Upper lobe of left lung (tissue), 6 donors: Measurements from ENCODE around the gene DHCR24. TPM values are rescaled to one million over a fixed set of nuclear protein-coding genes. Genes with fewer than 3 reads are reported as not detected.

Source experiments
- ATAC-seq, 2 donors: fragments of 200-7000 bp; cut with Tn5 transposase; one replicate each; pipeline ENCODE4 v1.9.1; 2022; ENCODE audit warnings: mild to moderate bottlenecking in 2 of 2, moderate library complexity in 2 of 2; ENCODE audit not compliant: low FRiP score in 2 of 2
- DNase-seq, 2 donors: peaks; one replicate each; pipeline ENCODE4 v3.0.0-alpha.2; 2019 to 2020
- H3K27ac ChIP-seq, 4 donors: fragments of 200-600 bp; sonication (generic); one replicate each; pipeline ENCODE4 v1.5.1; 2016 to 2019
- H3K27me3 ChIP-seq, 4 donors: fragments of 200-600 bp; sonication (generic); one replicate each; pipeline ENCODE4 v1.5.1; 2017 to 2019
- H3K36me3 ChIP-seq, 4 donors: fragments of 200-600 bp; sonication (generic); one replicate each; pipeline ENCODE4 v1.5.1; 2016 to 2019
- H3K4me1 ChIP-seq, 4 donors: fragments of 200-600 bp; sonication (generic); one replicate each; pipeline ENCODE4 v1.5.1; 2018 to 2019
- H3K4me3 ChIP-seq, 4 donors: fragments of 200-600 bp; sonication (generic); one replicate each; pipeline ENCODE4 v1.5.1; 2017 to 2019; ENCODE audit warnings: mild to moderate bottlenecking in 2 of 4, moderate library complexity in 1 of 4
- H3K9me3 ChIP-seq, 4 donors: fragments of 200-600 bp; sonication (generic); one replicate each; pipeline ENCODE4 v1.5.1; 2018 to 2019
- CTCF ChIP-seq, 6 experiments: fragments of 450-650 bp in 4 of 6; fragments of 200-600 bp in 2 of 6; sonication (generic) in 2 of 6; IDR thresholded peaks; one replicate each; pipeline ENCODE4 v1.5.1; 2016 to 2019; ENCODE audit warnings: antibody characterized with exemption in 6 of 6
- EP300 ChIP-seq, 4 donors: sonication (generic); formaldehyde crosslinking; IDR thresholded peaks; one replicate each; pipeline ENCODE4 v1.5.1; 2017; ENCODE audit warnings: antibody characterized with exemption in 4 of 4, control low read depth in 2 of 4
- POLR2A ChIP-seq, 4 donors: fragments of 450-650 bp; IDR thresholded peaks; one replicate each; pipeline ENCODE4 v1.5.1; 2016 to 2017; ENCODE audit warnings: antibody characterized with exemption in 4 of 4, mild to moderate bottlenecking in 2 of 4
- POLR2AphosphoS5 ChIP-seq, 2 donors: sonication (generic); formaldehyde crosslinking; IDR thresholded peaks; one replicate each; pipeline ENCODE4 v1.5.1; 2017; ENCODE audit warnings: antibody characterized with exemption in 2 of 2
- WGBS, 2 donors: methylation state at CpG; one replicate each; pipeline ENCODE4 v1.1.5; 2017 to 2018; 5-methylcytosine and 5-hydroxymethylcytosine counted together
- total RNA-seq, 6 donors: library from RNA; depleted of rRNA in 4 of 6; stranded (reverse); fragments of >200 nt in 4 of 6; gene quantifications; one replicate each; pipeline versions ENCODE4 v1.1.0 to v1.2.1, GENCODE V29; 2016 to 2021
- donor health status: DM: no; HTN: no; CAD: no; lungs with moderate emphysema.
- donor health status: DM: no; HTN: yes; CAD: no; lungs with severe emphysema.

DHCR24 gene
- total RNA-seq, 6 donors from 2014 or later = 188 to 863 (median 555) TPM

- DNase-seq = peak in 1 of 2 donors; percentile 11
- 88 to 94% methylated on average over 4 to 5 of the region's 5 CpGs for WGBS, 2 donors
- H3K27ac ChIP-seq = no peak overlapping the region
Measured at GRCh38 chr1:54838565-54839180, 48.3 kb downstream of the DHCR24 start.

GRCh38 chr1:54837002-54837853 lies 49.8 kb downstream of the DHCR24 start:
- no peaks in the 10 kb centered on the region for H3K4me1 ChIP-seq
- H3K4me3 ChIP-seq = no peak overlapping the region
- H3K9me3 ChIP-seq = no peaks in the 10 kb centered on the region
- ATAC-seq (no peak), DNase-seq (peak in 1 of 2 donors; percentile 7)
- TF ChIP-seq POLR2AphosphoS5 (IDR thresholded peaks at IDR 0.05) = no peak
- TF ChIP-seq CTCF (IDR thresholded peaks at IDR 0.05) = no peak
- TF ChIP-seq EP300 (IDR thresholded peaks at IDR 0.05) = no peak
- no peak for TF ChIP-seq POLR2A (IDR thresholded peaks at IDR 0.05)
- H3K27me3 ChIP-seq = no peaks in the 10 kb centered on the region
- H3K27ac ChIP-seq = no peak overlapping the region
- WGBS, 2 donors = 44 to 74% methylated on average over 4 to 6 of the region's 6 CpGs
- no peaks in the 10 kb centered on the region for H3K36me3 ChIP-seq

More at GRCh38 chr1:54838565-54839180, 48.3 kb downstream of the DHCR24 start:
- H3K27me3 ChIP-seq = no peaks in the 10 kb centered on the region
- H3K4me3 ChIP-seq = no peak overlapping the region
- no peaks in the 10 kb centered on the region for H3K4me1 ChIP-seq
- H3K9me3 ChIP-seq = no peaks in the 10 kb centered on the region
- no peaks in the 10 kb centered on the region for H3K36me3 ChIP-seq
- TF ChIP-seq POLR2AphosphoS5 (IDR thresholded peaks at IDR 0.05) (no peak), CTCF (IDR thresholded peaks at IDR 0.05) (no peak), EP300 (IDR thresholded peaks at IDR 0.05) (no peak), POLR2A (IDR thresholded peaks at IDR 0.05) (no peak)
- ATAC-seq = no peak

GRCh38 chr1:54836594-54836993 lies 50.4 kb downstream of the DHCR24 start:
- no peak for TF ChIP-seq POLR2AphosphoS5 (IDR thresholded peaks at IDR 0.05)
- TF ChIP-seq EP300 (IDR thresholded peaks at IDR 0.05) = no peak
- TF ChIP-seq POLR2A (IDR thresholded peaks at IDR 0.05) = no peak
- TF ChIP-seq CTCF (IDR thresholded peaks at IDR 0.05) = no peak
- no peaks in the 10 kb centered on the region for H3K36me3 ChIP-seq
- no peak overlapping the region for H3K4me3 ChIP-seq
- H3K27ac ChIP-seq = no peak overlapping the region
- no peaks in the 10 kb centered on the region for H3K4me1 ChIP-seq
- no peaks in the 10 kb centered on the region for H3K9me3 ChIP-seq
- H3K27me3 ChIP-seq = no peaks in the 10 kb centered on the region
- ATAC-seq (no peak), DNase-seq (peak in 1 of 2 donors; percentile 12)
- 79 to 83% methylated on average over 8 of the region's 8 CpGs for WGBS, 2 donors

GRCh38 chr1:54835970-54836369 lies 51.0 kb downstream of the DHCR24 start:
- Histone ChIP-seq H3K4me1 (no peaks in the 10 kb centered on the region), H3K9me3 (peaks cover 0 to 3% (median 0%) of the 10 kb centered on the region in 4 donors), H3K36me3 (no peaks in the 10 kb centered on the region), H3K4me3 (no peak overlapping the region), H3K27me3 (no peaks in the 10 kb centered on the region), H3K27ac (no peak overlapping the region)
- ATAC-seq (no peak), DNase-seq (peak in 1 of 2 donors; percentile 22)
- TF ChIP-seq CTCF (IDR thresholded peaks at IDR 0.05) (no peak), EP300 (IDR thresholded peaks at IDR 0.05) (no peak), POLR2A (IDR thresholded peaks at IDR 0.05) (no peak), POLR2AphosphoS5 (IDR thresholded peaks at IDR 0.05) (no peak)
- WGBS, 2 donors = 42 to 45% methylated on average over 5 of the region's 5 CpGs
